Medulla oblongata (tissue), 1 donor: Measurements from ENCODE around the gene CHST12.
"Not testable (repeated sequence)": the region's sequence is repeated elsewhere in the genome, so short reads cannot be mapped to it uniquely, and the experiment has no call there.

Experiments used
- DNase-seq: peaks from one replicate; pipeline ENCODE4 v3.0.0-alpha.2; 2015; ENCODE audit errors: extremely low spot score

Gene CHST12

DNA sequence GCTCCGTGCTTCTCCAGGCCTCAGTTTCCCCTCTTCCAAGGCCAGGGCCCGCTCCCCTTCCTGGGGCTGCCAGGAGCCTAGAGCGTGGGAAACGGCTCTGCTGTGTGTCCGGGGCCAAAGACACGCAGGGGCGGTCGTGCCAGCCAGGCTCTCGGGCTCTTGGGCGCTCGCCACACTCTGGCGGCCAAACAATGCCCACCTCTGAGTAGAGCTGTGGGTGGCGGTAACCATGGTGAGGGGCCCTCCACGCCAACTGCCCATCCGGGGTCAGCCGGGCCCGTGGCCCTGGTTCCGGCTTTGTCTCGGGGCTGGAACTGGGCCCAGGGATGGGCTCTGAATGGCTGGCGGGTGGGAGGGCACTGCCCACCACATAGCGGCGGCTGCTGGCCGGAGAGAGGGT lies 56.8 kb downstream of the CHST12 start:
- peak; percentile 76 for DNase-seq

DNA sequence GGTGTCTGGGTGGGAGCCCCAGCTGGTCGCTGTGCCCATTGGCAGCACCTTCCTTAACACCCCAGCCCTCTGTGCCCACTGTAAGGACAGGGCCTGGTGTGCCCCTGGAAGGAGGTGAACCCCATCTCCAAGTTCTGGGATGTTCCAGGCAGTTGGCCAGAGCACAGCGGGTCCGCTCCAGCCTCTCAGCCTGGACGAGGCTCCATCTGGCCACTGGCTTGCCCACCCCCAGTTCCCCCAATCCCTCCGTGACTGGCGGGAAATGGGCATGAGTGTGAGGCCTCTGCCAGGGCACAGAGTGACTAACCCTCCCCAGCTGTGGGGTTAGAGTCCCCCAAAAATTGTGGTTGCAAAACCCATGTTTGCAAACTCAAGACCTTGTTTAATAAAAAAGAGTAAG lies 57.2 kb downstream of the CHST12 start:
- peak; percentile 74 for DNase-seq

DNA sequence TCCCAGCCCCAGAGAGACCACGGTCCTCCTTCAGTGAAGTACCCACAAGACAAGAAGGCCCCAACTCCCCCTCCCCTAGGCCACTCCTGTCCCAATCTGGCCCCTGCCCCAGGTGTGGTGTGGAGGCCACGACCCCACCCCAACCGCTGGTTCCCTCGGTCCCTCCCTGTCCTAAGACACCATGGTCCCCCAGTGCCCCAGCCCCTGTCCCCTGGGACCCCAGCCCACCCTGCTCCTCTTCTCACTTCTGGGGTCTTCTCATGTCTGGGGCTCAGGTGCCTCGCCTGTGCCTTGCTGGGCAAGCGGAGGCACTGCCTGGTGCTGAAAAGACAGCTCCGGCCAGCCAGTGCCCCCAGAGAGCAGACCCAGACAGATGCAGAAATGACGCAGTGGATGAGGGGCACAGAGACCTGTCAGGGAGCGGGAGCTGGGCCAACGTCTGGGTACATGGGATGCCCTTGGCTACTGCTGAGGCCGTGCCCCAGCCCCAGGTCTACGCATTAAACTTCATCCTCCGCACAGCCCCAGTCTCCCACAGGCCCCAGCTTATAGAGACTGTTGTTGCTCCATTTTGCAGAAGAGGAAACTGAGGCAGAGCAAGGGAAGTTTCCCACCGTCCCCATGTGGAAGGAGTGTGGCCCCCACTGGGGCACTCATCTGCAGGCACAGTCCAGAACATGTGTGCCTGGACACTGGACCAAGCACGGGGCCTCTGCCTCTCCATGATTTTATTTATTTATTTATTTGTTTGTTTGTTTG lies 58.0 kb downstream of the CHST12 start:
- no peak for DNase-seq

DNA sequence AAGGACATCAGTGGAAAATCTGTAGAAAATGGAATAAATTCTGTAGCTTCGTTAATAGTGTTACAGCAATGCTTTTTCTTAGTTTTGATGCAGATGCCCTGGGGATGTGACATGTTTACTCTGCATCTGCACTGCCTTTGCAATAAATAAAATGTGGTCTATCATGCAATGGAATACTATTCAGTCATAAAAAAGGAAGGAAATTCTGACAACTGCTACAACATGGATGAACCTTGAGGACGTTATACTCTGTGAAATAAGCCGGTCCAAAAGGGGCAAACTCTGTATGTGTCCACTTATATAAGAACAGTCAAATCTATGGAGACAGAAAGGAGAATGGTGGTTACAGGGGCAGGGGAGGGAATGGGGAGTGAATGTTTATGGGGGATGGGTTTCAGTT lies 59.3 kb downstream of the CHST12 start:
- DNase-seq: no peak

DNA sequence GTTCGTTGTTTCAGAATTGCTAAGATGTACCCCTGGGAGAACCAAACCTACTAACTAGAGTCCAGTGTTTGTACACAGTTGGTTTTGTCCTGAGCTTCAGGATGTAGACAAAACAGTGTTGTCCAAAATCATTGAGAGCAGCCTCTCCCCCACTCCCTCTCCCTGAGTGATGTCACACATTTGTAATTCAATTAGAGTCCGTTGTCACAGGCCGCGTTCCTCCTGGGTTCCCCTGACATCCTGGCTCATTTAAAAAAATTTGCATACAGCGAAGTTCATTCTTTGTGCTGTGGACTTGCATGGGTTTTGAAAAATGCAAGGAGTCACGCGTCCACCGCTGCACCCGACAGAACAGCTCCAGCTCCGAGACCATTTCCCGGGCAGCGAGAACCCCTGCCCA lies 62.5 kb downstream of the CHST12 start:
- DNase-seq: peak; percentile 82

DNA sequence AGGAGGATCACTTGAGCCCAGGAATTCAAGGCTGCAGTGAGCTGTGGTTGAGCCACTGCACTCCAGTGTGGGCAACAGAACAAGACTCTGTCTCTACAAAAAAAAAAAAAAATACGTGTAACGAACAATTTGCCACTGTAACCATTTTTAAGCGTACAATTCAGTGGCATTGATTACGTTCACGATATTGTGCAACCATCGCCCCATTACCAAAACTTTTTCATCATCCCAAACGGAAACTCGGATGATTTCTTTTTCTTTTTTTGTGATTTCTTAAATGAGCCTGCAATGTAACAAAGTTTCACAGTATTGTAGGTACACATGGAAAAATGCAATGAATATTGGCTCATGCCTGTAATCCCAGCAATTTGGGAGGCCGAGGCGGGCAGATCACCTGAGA lies 63.3 kb downstream of the CHST12 start:
- no peak for DNase-seq

DNA sequence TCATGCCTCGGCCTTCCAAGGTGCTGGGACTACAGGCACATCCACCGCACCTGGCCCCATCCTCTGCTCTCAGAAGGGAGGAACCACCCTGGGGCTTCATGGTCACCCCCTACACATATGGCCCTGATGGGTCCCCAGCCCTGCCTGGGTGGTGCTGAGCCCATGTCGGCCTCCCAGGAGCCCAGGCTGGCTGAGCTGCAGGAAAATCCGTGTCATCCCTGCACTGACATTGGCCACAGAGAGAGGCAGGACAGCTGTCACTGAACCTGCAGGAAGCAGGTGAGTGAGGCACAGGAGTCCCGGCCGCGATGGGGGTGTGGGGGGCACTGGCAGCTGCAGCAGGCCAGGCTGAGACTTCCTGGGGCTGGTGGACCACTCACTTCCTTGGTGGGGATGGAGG lies 64.8 kb downstream of the CHST12 start:
- no peak for DNase-seq

DNA sequence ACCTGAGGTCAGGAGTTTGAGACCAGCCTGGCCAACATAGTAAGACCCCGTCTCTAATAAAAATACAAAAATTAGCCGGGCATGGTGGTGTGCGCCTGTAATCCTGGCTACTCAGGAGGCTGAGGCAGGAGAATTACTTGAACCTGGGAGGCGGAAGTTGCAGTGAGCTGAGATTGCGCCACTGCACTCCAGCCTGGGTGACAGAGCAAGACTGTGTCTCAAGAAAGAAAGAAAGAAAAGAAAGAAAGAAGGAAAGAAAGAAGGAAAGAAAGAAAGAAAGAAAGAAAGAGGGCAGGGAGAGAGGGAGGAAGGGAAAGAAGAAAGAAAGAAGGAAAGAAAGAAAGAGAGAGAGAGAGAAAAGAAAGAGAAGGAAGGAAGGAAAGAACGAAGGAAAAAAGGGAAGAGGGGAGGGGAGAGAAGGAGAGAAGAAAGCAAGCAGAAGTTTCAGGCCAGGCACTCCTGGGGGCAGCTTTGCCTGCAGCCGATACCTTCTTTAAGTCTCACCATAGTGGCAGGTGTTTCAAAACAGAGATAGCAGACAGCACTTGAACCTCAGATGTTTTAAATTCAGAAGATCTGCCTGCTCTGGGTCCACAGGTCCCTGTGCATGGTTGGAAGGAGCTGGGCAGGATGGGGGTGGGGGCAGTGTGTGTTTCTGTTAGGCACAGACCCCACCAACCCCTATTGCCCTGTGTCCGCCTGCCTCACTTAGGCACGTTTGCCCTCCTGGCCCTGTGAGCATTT lies 66.2 kb downstream of the CHST12 start:
- not testable (repeated sequence) for DNase-seq

DNA sequence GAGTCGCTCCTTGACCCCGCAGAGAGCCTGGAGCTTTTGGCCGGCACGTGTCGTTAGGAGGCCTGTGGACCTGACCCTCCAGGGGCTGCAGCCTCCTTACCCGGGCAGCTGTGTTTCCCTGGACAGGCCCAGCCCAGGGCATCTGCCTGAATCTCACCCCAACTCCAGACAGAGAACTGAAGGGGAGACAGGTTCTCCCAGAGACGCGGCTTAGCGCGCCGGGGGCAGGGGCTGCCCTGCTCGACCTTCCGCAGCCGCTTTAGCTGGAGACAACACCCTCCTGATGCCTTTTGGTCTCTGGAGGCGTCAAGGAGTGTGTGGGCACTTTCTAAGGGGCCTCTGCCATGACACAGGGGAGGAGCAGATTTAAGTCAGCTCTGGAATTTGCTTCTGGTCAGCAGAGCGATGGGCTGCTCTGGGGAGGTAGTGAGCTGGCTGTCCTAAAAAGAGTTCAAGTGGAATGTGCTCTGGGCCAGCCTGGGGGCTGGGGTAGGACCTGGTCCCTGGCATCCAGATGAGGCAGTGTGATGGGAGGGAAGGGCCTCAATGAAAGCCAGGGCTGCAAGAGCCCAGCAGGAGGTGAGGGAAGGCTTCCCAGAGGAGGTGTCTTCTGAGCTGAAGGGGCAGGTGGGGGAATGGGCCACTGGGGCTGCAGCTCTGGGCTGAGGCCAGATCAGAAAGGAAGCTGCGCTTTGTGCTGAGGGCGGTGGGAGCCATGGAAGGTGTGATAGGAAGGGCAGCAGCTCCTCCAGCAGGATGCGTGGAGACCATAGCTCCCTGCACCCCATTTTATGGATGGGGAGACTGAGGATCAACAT lies 67.0 kb downstream of the CHST12 start:
- no peak for DNase-seq

DNA sequence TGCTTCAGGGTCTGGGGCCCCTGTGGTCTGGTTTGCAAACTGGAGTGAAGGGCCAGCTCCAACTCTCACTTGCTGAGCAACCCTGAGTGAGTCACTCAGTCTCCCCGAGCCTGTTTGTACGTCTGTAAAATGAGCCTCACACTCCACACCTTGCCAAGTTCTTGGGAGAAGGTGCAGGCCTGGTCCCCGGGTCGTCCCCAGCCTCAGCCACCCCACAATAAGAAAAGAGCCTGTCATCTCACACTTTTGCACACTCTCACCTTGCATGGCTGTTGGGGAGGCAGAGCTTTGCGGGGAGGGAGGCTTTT lies 67.6 kb downstream of the CHST12 start:
- no peak for DNase-seq

DNA sequence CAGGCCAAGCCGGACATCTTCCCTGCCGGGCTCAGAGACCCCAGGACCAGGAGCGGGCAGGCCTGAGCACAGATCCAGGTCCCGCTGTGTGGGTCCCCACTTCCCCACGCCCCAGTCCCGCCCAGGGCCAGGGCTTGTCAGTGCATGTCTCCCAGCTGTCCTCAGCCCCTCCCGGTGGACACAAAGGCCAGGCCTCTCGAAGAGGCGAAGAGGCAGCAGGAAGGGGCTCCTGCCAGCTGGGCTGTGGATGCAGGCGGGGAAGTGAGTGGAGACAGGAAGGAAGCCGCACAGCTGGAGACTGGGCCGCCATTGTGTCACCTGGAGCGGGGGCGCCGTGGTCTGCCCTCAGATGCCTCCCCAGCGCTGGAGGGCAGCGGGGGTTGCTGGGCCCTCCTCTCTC lies 68.0 kb downstream of the CHST12 start:
- DNase-seq: no peak

DNA sequence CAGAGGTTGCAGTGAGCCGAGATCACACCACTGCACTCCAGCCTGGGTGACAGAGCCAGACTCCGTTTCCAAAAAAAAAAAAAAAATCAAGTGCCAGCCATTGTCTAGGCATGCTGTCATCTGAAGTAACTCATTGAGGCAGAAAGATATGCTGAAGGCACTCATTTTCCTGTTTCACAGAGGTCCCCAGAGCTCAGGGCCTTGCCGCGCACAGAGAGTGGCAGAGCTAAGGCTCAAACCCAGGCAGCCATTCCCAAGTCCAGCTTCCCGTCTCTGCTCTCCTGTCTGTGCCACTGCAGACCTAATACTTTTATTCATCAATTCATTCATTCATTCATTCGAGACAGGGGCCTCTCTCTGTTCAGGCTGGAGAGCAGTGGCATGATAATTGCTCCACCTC lies 69.3 kb downstream of the CHST12 start:
- DNase-seq: no peak

DNA sequence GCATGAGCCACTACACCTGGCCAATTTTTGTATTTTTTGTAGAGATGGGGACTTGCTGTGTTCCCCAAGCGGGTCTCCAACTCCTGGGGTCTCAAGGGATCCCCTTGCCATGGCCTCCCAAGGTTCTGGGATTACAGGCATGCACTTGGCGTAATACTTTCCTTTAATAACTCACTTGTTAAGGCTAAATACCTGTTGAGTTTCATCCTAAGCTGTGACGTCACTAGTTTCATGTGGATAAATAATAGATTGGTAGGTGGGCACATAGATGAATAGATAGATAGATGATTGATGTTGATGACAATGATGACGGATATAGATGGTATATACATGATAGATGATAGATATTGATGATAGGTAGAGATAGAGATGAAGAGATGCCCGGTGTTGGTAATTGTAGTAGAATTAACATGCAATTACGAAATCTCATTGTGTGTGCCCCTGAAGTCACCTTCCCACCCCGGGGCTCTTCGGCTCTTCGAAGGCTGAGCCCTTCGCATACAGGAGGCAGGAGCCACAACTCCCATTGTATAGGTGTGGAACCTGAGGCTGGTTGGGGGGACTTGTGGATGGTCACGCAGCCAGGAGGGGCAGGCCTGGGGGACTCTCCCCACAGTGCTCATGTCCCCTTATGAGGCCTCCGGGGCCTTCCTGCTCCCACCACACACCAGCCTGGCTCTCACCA lies 70.2 kb downstream of the CHST12 start:
- no peak for DNase-seq

DNA sequence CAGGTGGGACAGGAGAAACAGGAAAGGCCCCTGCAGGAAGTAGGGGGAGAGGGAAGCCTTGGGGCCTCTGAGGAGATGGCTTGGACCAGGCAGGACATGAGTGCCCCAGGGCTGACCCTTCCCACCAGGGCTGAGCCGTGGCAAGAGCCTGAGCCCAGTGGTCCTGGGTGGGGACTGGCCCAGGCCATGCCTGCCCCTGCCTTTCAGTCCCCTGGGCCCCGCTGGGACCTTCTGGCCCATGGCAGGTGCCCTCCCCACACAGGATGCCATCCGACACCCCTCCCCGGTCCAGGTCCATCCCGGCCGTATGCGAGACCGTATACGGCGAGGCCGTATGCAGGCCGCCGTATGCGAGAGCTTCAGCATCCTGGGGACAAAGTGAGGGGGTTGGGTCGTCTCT lies 70.8 kb downstream of the CHST12 start:
- DNase-seq: no peak

DNA sequence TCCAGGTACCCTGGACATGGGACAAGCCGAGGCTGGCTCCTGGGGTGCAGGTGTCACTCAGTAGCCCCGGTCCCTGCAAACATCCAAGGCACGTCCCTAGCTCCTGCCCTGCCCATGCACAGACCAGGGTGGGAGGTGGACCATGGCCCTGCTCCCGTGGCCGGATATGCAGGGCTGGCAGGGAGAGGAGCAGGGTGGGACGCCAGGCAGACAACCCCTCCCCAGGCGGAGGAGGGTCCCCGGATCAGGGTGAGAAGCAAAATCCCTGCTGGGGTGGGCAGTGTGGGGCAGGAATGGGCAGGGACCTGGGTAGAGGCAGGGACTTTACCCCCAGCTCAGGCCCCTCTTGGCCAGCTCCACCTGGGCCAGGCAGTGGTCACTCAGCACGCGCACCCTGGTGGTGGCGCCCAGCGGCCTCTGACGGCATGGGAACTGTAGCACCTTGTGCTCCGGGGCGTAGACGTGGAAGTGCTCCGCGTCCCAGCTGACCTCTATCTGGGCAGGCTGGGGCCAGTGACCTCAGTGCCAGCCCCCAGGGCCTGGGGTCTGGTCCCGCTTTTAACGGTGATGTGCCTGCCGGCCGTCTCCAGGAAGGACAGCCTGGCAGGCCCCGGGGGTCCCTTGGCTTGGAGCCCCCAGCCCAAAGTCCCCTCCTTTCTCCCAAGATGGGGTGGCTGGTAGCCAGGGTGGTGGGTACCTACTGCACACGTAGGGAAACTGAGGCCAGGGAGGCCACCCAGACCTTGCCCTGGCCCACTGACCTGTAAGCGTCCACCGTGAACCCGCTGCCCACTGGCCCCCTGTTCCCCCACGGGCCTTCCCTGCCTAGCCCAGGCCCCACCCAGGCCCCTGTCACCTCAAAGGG lies 71.6 kb downstream of the CHST12 start:
- DNase-seq: no peak

DNA sequence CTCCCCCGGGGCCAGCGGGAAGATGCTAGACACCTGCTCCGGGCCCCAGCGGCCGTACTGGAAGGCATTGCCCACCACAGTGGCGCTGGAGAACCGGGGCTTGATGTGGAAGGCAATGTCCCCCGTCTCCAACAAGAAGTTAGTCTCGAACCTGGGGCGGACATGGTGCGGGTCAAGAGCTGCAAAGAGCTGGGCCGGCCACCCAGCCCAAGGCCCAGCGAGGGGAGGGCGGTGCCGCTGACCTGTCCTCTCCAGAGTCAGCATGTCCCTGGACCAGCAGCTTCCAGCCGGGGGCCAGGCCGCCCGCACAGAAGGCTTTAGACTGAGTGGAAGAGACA lies 72.2 kb downstream of the CHST12 start:
- DNase-seq: no peak

DNA sequence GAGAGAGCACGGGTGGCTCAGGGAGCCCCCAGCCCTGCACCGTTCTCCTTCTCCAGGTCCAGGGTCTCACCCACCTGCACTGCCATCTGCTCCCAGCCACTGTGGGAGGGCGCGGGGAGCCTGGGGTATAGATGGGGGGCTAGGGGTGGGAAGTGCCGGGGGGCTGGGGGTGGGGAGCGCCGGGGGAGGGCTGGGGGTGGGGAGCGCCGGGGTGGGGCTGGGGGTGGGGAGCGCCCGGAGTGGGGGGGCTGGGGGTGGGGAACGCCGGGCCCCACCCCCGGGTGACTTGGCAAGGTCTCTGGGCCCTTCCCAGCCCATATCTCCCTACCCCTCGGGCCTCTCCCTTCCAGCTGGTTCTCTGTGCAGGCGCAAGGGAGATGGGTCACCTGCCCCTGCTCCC lies 72.9 kb downstream of the CHST12 start, which contains the start of gene GRIFIN:
GRIFIN (minus strand) TSS at position 101 of the 400 bp plus-strand sequence; CDS start at position 86, 15 bp downstream.
- no peak for DNase-seq

DNA sequence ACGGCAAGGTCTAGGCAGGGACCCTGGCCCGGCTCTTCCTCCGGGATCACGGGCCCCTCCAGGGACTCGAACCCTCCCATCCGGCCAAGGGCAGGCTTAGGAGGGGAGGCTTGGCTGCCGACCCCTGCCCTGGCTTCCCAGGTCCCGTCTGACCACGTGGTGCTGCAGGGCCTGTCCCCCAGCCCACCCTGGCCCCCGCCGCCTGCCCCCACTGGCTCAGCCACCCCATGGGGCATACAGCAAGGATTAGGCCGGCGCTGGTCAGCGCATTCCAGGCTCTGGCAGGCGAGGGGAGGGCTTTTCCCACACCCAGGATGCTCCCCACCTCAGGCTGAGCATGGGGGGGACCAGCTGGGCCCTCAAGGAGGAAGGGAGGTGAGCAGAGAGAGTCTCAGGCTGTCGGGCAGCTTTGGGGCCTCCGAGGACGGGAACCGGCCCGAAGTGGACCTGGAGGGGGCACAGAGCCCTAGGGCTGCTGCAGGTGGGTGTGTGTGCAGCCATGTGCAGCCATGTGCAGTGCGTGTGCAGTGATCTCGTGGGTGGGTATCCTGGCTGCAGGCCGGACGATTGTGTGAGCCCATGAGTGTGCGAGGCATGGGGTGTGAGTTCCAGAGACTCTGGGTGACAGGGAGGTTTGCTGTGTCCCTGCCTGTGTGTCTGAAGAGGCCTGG lies 73.5 kb downstream of the CHST12 start:
- DNase-seq: no peak

DNA sequence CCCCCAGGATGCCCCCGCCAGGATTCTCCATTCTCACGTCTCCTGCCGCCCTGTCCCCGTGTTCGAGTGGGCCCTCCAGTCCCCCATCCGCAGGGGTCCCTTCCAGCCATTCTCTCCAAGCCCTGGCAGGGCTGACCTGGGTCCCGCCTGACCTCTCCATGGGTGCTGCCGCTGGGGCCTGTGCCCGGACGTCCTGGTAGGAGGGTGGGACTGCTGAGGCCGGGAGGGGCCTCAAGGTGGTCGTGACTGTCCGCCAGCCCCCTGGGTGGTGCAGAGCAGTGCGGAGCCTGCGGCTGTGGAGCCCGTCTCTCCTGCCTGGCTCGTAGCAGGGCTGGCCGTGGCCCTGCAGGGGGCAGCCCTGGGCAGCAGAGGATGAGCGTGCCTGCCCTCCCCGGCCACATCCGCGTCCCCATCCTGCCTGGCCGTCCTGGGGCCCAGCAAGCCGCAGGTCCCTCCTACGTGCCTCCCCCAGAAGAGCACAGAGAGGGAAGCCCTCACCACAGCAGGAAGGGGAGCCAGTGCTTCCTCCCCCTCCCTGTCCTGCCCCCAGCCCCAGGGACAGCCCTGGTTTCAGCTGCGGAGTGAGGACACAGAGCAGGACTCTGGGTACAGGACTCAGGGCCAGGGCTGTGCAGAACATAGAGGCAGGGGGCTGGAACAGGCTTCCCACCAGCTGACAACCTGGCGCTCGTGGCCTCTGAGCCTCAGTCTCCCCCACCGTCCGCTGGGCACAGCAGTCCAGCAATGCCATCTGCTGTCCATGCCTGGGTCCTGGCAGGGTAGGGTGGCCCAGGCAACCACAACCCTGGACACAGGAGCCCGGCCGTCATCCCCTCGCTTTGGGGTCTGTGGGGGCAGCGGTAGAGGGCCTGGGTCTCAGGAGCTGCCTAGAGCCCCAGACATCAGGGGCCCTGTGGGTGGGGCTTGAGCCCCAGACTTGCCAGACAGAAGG lies 74.3 kb downstream of the CHST12 start:
- DNase-seq: peak; percentile 69
